GM21723 (cell line): Measurements from ENCODE around the gene GBE1.
"Not testable (repeated sequence)": the region's sequence is repeated elsewhere in the genome, so short reads cannot be mapped to it uniquely, and the experiment has no call there.

Experiments
- ATAC-seq: cut with Tn5 transposase; IDR thresholded peaks from one replicate; pipeline ENCODE4 v1.9.1; 2021; ENCODE audit warnings: mild to moderate bottlenecking, moderate library complexity; ENCODE audit not compliant: unreplicated experiment

Gene GBE1

GRCh38 chr3:81758275-81758674 lies 3.2 kb downstream of the GBE1 start:
- ATAC-seq: no peak

GRCh38 chr3:81753416-81754027 lies 7.9 kb downstream of the GBE1 start:
- no peak for ATAC-seq

- ATAC-seq: no peak
These were observed 8.8 kb downstream of the GBE1 start for GRCh38 chr3:81752604-81753003.

- no peak for ATAC-seq
These were observed 12.2 kb downstream of the GBE1 start for GRCh38 chr3:81749265-81749664.

- not testable (repeated sequence) for ATAC-seq
These were observed 14.2 kb downstream of the GBE1 start for GRCh38 chr3:81747280-81747679.

DNA sequence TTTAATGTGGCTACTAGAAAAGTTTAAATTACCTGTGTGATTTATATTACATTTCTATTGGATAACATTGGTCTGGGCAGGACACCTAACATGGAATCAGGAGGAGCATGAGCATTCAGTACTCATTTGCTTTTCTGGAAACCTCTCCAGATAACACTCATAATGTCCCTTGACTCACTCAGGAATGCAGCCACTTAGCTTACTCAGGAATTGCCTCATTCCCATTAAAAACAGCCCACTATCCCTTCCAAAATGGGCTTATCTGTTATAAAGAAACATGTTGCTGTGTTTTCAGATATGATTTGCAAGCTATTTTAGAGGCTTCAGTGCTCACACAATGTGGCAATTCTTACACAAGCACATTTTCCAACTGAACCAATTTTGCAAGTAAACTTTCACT lies 17.1 kb downstream of the GBE1 start:
- ATAC-seq: no peak

- no peak for ATAC-seq
These were observed 18.1 kb downstream of the GBE1 start for GRCh38 chr3:81743096-81744025.

GRCh38 chr3:81742581-81742980 lies 18.9 kb downstream of the GBE1 start:
- ATAC-seq: no peak

GRCh38 chr3:81741216-81741615 lies 20.2 kb downstream of the GBE1 start:
- ATAC-seq: no peak

DNA sequence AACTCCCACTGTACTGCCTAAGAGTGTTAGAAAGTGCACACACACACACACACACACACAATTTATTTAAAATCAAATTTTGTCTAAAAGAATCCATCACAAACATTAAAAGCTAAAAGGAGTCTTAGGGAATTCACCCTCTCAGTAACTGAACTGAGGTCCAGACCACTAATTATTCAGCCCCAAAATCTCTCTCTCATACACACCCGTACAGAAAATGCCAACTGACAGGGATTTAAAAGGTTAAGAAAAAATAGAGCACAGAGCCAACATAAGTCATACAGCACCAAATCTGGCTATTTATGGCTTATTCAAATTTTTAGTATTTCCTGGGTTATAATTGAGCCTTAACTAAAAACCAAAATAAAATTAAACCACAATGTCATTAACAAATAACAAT lies 20.7 kb downstream of the GBE1 start:
- no peak for ATAC-seq

- ATAC-seq: no peak
These were observed 26.1 kb downstream of the GBE1 start for GRCh38 chr3:81735334-81735733.

DNA sequence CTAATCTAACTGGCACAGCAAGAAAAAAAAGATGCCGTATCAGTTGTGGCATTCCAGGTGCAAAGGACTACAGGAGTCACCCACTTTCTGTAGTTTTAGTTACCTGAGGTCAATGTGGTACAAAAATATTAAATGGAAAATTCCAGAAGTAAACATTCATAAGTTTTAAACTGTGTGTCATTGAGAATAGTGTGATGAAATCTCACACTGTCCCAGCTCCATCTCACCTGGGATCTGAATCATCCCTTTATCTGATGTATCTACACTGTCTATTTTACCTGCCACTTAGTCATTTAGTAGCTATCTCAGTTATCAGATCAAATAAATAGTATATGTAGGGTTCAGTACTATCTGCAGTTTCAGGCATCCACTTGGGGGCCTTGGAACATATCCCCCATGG lies 26.7 kb downstream of the GBE1 start:
- no peak for ATAC-seq

GRCh38 chr3:81732642-81733041 lies 28.8 kb downstream of the GBE1 start:
- no peak for ATAC-seq

DNA sequence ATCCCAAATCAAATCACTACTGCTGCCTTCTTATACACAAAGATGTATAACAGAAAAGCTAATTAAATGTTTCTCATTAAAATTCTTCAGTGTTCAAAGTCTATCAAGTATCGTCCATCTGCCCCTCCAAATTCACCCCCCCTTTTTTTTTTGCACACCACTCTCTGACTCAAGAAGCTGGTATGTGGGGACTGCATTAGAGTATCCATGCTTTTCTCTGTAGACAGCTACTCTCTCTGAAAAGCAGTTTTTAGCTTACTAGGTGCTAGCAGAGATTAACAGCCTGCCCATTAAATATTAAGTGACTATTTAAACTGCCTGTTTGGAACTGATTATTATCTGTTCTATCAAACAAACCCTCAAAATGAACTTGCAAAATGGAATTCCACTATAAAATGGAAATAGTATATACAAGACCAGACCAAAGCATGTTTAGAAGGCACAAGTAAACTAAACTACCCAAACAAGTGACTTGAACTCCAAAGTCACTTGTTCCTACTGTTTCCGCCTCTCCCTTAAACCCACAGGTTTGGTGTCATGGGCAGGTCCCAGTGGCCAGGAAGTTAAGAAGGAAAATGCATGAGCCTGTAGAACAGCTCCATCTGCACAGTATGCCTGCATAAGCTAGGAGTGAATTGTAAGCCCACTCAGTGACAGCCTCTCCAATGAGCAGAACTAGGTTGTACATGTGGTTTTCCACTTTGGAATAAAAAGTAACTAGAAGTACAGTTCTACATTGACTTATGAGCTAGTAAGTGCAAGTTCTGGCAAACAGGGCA lies 32.5 kb downstream of the GBE1 start:
- ATAC-seq: no peak

GRCh38 chr3:81726735-81727134 lies 34.7 kb downstream of the GBE1 start:
- ATAC-seq: no peak

DNA sequence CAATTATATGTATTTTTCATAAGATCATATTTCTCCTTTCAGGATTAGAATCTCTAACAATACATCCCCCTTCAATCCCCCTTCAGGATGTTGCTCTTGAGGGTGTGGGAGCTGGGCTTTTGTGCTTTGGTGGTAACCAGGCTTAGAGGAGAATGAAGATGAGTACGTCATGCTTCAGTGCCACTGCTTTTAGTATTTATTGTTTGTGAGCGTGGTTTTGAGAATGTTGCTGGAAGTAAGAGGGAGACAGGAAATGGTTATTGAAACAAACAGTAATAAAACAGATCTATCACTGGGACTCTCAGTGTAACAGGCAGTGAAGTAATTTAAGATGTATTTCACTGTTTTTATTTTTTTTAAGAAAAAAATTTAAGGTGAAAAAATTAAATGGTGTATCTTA lies 35.3 kb downstream of the GBE1 start:
- no peak for ATAC-seq

DNA sequence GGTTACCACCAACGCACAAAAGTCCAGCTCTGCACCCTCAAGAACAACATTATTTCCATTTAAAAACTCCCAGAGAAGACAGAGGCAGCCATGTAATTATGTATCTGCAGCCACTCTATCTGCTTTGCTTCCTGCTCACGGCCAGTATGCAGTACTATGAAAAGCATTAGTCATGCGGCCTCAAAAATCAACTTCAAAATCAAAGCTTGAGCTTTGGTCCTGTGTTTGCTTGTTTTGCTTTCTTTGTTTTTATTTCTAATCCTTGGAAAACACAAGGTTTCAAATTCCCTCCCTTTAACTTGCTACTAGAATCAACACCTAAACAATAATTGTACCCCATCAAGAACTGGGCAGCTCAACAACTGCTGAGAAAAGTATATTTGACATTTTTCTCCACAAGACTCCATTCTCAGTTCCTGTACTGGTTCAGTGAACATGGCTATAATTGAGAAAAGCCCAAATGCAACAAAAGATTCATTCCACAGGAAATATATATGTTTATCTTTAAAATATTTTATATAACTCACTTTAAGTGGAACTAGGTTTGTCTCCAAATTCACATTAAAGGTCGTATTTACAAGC lies 37.6 kb downstream of the GBE1 start:
- no peak for ATAC-seq

- no peak for ATAC-seq
These were observed 43.1 kb downstream of the GBE1 start for GRCh38 chr3:81718311-81718710.

DNA sequence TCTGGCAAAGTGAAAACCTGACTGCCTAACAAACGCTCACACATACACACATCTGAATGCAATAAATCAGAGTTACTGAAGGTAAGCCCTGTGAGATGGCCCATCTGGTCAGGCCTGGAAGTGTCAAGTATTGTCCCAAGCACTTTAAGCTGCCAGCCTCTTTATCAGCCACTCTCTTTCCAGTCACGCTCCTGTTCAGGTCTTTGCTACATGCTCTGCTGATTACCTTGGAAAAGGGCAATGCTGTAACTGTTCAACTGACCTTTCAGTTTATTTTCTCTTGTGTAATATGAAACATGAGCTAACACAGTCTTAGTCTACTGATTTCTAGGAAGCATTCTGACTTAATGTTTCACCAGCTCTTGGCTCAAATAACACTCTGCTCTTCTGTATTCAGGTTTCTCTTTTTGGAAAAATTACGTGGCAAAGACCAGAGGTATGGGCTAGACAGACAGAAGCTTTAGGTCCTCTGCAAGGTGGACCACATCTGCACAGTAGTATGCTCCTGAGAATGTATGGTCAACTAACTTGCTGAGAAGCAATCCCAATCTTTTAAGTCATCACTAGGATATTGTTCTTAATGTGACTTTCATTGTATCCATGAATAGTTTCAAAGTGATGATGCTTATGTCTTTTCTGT lies 44.5 kb downstream of the GBE1 start:
- no peak for ATAC-seq

DNA sequence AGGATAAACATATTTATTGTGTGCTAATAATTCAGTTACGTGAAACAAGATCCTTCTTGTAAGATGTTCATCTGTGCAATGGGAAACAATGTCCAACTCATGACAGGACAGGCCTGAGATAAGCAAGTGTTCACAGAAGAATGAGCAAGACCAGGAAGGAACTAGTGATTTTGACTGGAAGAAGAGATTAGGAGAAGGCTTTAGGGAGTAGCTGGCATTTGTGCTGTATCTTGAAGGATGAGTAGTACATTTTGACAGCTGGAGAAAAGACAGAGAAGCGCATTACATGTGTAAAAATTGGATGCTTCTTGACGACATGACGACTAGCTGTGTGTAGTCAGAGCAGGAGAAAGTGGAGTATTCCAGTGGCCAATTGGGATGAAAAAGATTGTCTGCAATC lies 48.4 kb downstream of the GBE1 start:
- ATAC-seq: no peak

- no peak for ATAC-seq
These were observed 51.8 kb downstream of the GBE1 start for GRCh38 chr3:81709606-81710005.
